Heart right ventricle (tissue), 16 donors: ENCODE results near the gene KIF15. TPM values are rescaled to one million over a fixed set of nuclear protein-coding genes. Genes with fewer than 3 reads are reported as not detected.

Experiments used
- ATAC-seq, 8 donors: fragments of 200-7000 bp; cut with Tn5 transposase; one replicate each; pipeline ENCODE4 v1.9.1; 2020; ENCODE audit warnings: mild to moderate bottlenecking in 8 of 8, moderate library complexity in 8 of 8, moderate number of reproducible peaks in 1 of 8
- DNase-seq, 2 donors: peaks; one replicate each; pipeline ENCODE4 v3.0.0-alpha.2; 2020
- H3K27ac ChIP-seq, 10 donors: fragments of 200-600 bp; sonication (generic) in 2 of 10; one replicate each; pipeline versions ENCODE4 v1.5.0 to v1.8.0; 2020 to 2022; ENCODE audit warnings: mild to moderate bottlenecking in 3 of 10
- H3K27me3 ChIP-seq, 7 donors: fragments of 200-600 bp; one replicate each; pipeline ENCODE4 v1.8.0; 2021 to 2022; ENCODE audit warnings: mild to moderate bottlenecking in 2 of 7
- H3K36me3 ChIP-seq, 9 donors: fragments of 200-600 bp; sonication (generic) in 1 of 9; one replicate each; pipeline versions ENCODE4 v1.5.0 to v1.8.0; 2020 to 2022; ENCODE audit warnings: mild to moderate bottlenecking in 2 of 9
- H3K4me1 ChIP-seq, 9 donors: fragments of 200-600 bp; sonication (generic) in 1 of 9; one replicate each; pipeline versions ENCODE4 v1.5.0 to v1.8.0; 2020 to 2022; ENCODE audit warnings: mild to moderate bottlenecking in 4 of 9
- H3K4me3 ChIP-seq, 10 donors: fragments of 200-600 bp; sonication (generic) in 2 of 10; one replicate each; pipeline versions ENCODE4 v1.5.0 to v1.8.0; 2020 to 2022; ENCODE audit warnings: mild to moderate bottlenecking in 7 of 10, moderate library complexity in 2 of 10
- H3K9me3 ChIP-seq, 11 donors: fragments of 200-600 bp in 10 of 11; sonication (generic) in 2 of 11; one replicate each; pipeline versions ENCODE4 v1.5.0 to v1.8.0; 2013 to 2022; ENCODE audit warnings: mild to moderate bottlenecking in 2 of 11, control low read depth in 1 of 11, moderate library complexity in 1 of 11
- CTCF ChIP-seq, 9 donors: fragments of 200-600 bp; sonication (generic) in 2 of 9; IDR thresholded peaks; one replicate each; pipeline versions ENCODE4 v1.5.0 to v1.8.0; 2021 to 2022; ENCODE audit warnings: antibody characterized with exemption in 9 of 9, mild to moderate bottlenecking in 5 of 9, moderate library complexity in 1 of 9
- WGBS, 2 donors: extraction: QIAGEN DNeasy Blood & Tissue Kit; methylation state at CpG; one replicate each; pipeline ENCODE4 v1.1.7; 2013; ENCODE audit warnings: inconsistent platforms in 1 of 2; 5-methylcytosine and 5-hydroxymethylcytosine counted together
- intact Hi-C, 10 donors: fragments of 100-400 bp; cut with DNase I; formaldehyde crosslinking; loops; one replicate each; pipeline versions ENCODE4 v1.11.1 to v1.14.2; 2022
- polyA plus RNA-seq, 2 donors: library from polyadenylated mRNA; stranded (reverse); fragments of 200-250 nt; gene quantifications; one replicate each; pipeline ENCODE4 v1.2.3, GENCODE V29; 2013
- total RNA-seq, 10 donors: library from RNA; stranded (reverse); fragmentation: NEBNext Ultra II Directional in 3 of 10; extraction: Animal tissue kit (Norgen Biotek cat#: 25700) in 3 of 10; gene quantifications; one replicate each; pipeline versions ENCODE4 v1.2.1 to v1.2.4, GENCODE V29; 2021 to 2023
- donor health status: Arrhythmogenic right ventricular cardiomyopathy.
- donor health status: ischemic (EF 13 %, LVEDD 7.1; RV severe dilation, severe dysfunction).
- donor health status: healthy with polysubstance abuse.
- donor health status: DM: no; HTN: yes; CAD: no.
- donor health status: DM: no; HTN: no; CAD: no.
- donor health status: ischemic (EF 25% LVEDD 6.9; RV normal size, moderate dysfunction).
- donor health status: ischemic (EF 25% LVEDD 5.7; RV mildly dilated, moderate dysfunction).
- donor health status: healthy.
- donor health status: DM: yes; HTN: yes; CAD: no.
- donor health status: Ischemic cardiomyopathy.
- donor health status: ischemic (EF 35%, LVEDD 5.7; RV mildly dilated, moderate dysfunction).
- donor health status: nonischemic (EF 11% LVEDD 7.7; RV severe dilation, severe dysfunction).
- donor health status: DM: yes; HTN: yes; CAD: no.
- donor health status: PGD.
- donor health status: ischemic (EF 29% LVEDD 5.4; RV normal size, mild dysfunction).
- donor health status: nonischemic (EF 23%, LVEDD 6.1; RV moderate dilation, normal function).

The KIF15 gene
- total and polyA plus RNA-seq, 12 donors: 0.17 to 1.9 (median 0.36) TPM

- no peak for TF ChIP-seq CTCF (IDR thresholded peaks at IDR 0.05)
- H3K9me3 ChIP-seq: no peaks in the 10 kb centered on the region
- intact Hi-C loops: loop anchor here in 2 of 10 donors (10.0 kb wide), 2 partner anchors 103 to 143 kb away; partner anchors contain the start of genes KIAA1143 (in 1 of the 2), KIF15 (in 1 of the 2) and ZNF501 (in 1 of the 2)
- 96 to 99% methylated on average over 7 of the region's 7 CpGs for WGBS, 2 donors
- no peak overlapping the region for H3K4me3 ChIP-seq
- H3K27me3 ChIP-seq: no peaks in the 10 kb centered on the region
- H3K36me3 ChIP-seq: peaks cover 0 to 7% (median 0%) of the 10 kb centered on the region in 9 donors
- DNase-seq (no peak), ATAC-seq (no peak)
- no peak overlapping the region for H3K27ac ChIP-seq
- H3K4me1 ChIP-seq: peaks cover 0 to 12% (median 5%) of the 10 kb centered on the region in 9 donors
These were observed 106.0 kb downstream of the KIF15 start for GRCh38 chr3:44867421-44868111.

- H3K4me3 ChIP-seq: no peak overlapping the region
- ATAC-seq: no peak
- no peak for DNase-seq
- WGBS, 2 donors: 76 to 88% methylated on average over 8 of the region's 8 CpGs
- H3K9me3 ChIP-seq: no peaks in the 10 kb centered on the region
- TF ChIP-seq CTCF (IDR thresholded peaks at IDR 0.05): no peak
- peaks cover 0 to 7% (median 0%) of the 10 kb centered on the region in 9 donors for H3K36me3 ChIP-seq
- H3K4me1 ChIP-seq: no peaks in the 10 kb centered on the region
- intact Hi-C loops: no loop called here
- no peak overlapping the region for H3K27ac ChIP-seq
- no peaks in the 10 kb centered on the region for H3K27me3 ChIP-seq
These were observed 108.9 kb downstream of the KIF15 start for GRCh38 chr3:44870375-44871061.

- WGBS, 2 donors: 80 to 88% methylated on average over 5 of the region's 5 CpGs
- Histone ChIP-seq H3K9me3 (no peaks in the 10 kb centered on the region), H3K36me3 (no peaks in the 10 kb centered on the region), H3K4me3 (no peak within 1 kb of the TSS), H3K27ac (no peak within 1 kb of the TSS), H3K4me1 (no peaks in the 10 kb centered on the region), H3K27me3 (no peaks in the 10 kb centered on the region)
- intact Hi-C loops: no loop called here
- DNase-seq (no peak), ATAC-seq (no peak)
- TF ChIP-seq CTCF (IDR thresholded peaks at IDR 0.05): no peak
These were observed 112.7 kb downstream of the KIF15 start, which contains the start of gene TGM4 for GRCh38 chr3:44874308-44874707. TSS of gene TGM4 (plus strand) at chr3:44874608. CDS start at chr3:44874679, 71 bp downstream.

- ATAC-seq (no peak), DNase-seq (no peak)
- Histone ChIP-seq H3K4me3 (no peak overlapping the region), H3K36me3 (no peaks in the 10 kb centered on the region), H3K4me1 (no peaks in the 10 kb centered on the region), H3K9me3 (no peaks in the 10 kb centered on the region), H3K27me3 (no peaks in the 10 kb centered on the region), H3K27ac (no peak overlapping the region)
- intact Hi-C loops: no loop called here
- TF ChIP-seq CTCF (IDR thresholded peaks at IDR 0.05): no peak
- WGBS, 2 donors: 78 to 83% methylated on average over 3 of the region's 3 CpGs
These were observed 114.0 kb downstream of the KIF15 start for GRCh38 chr3:44875596-44875995.
